Effector memory CD8-positive, alpha-beta T cell (primary cell): ENCODE results near the gene LRIG2.
"Not testable (repeated sequence)": the region's sequence is repeated elsewhere in the genome, so short reads cannot be mapped to it uniquely, and the experiment has no call there.

Experiments used
- ATAC-seq: fragments of 150-1000 bp; cut with Tn5 transposase; replicated peaks from 2 replicates; pipeline ENCODE4 v1.10.0; 2021; ENCODE audit warnings: mild to moderate bottlenecking, moderate library complexity
- DNase-seq, 3 experiments: peaks; one replicate each; pipeline ENCODE4 v3.0.0; 2021
- H3K27ac Mint-ChIP-seq, 2 donors: one replicate each; pipeline ENCODE4 v1.8.0; 2022; ENCODE audit warnings: mild to moderate bottlenecking in 2 of 2, mixed read lengths in 2 of 2, moderate library complexity in 2 of 2
- H3K27me3 Mint-ChIP-seq, 2 donors: one replicate each; pipeline ENCODE4 v1.8.0; 2022; ENCODE audit warnings: mixed read lengths in 2 of 2
- H3K36me3 Mint-ChIP-seq: one replicate; pipeline ENCODE4 v1.8.0; 2022; ENCODE audit warnings: mild to moderate bottlenecking, moderate library complexity, mixed read lengths; ENCODE audit not compliant: insufficient read depth
- H3K4me1 Mint-ChIP-seq, 2 donors: one replicate each; pipeline ENCODE4 v1.8.0; 2022; ENCODE audit warnings: low read depth in 2 of 2, mixed read lengths in 2 of 2
- H3K4me3 Mint-ChIP-seq, 2 donors: one replicate each; pipeline ENCODE4 v1.8.0; 2022; ENCODE audit warnings: mild to moderate bottlenecking in 2 of 2, mixed read lengths in 2 of 2, moderate library complexity in 2 of 2
- H3K9me3 Mint-ChIP-seq, 2 donors: one replicate each; pipeline ENCODE4 v1.8.0; 2022; ENCODE audit warnings: mixed read lengths in 2 of 2

LRIG2 gene

GRCh38 chr1:113042285-113043143 lies 30.5 kb upstream of the LRIG2 start:
- no peaks in the 10 kb centered on the region for H3K27me3 Mint-ChIP-seq
- peak overlapping the region; percentile 89 to 91 for H3K27ac Mint-ChIP-seq
- H3K36me3 Mint-ChIP-seq, result no peaks in the 10 kb centered on the region
- peaks cover 35 to 38% of the 10 kb centered on the region in 2 donors for H3K4me1 Mint-ChIP-seq
- no peaks in the 10 kb centered on the region for H3K9me3 Mint-ChIP-seq
- DNase-seq (peak in 2 of 3 experiments; percentile 4 to 7), ATAC-seq (no peak)
- H3K4me3 Mint-ChIP-seq, result peak overlapping the region in 1 of 2 donors; percentile 35

GRCh38 chr1:113043144-113043488 lies 29.9 kb upstream of the LRIG2 start:
- H3K4me3 Mint-ChIP-seq, DNase-seq, H3K27me3 Mint-ChIP-seq, H3K9me3 Mint-ChIP-seq, H3K36me3 Mint-ChIP-seq, ATAC-seq: not testable (repeated sequence)
- H3K27ac Mint-ChIP-seq, result peak overlapping the region; percentile 89 to 91
- H3K4me1 Mint-ChIP-seq, result peaks cover 39 to 43% of the 10 kb centered on the region in 2 donors

- Mint-ChIP-seq H3K4me3 (peak overlapping the region; percentile 69 to 72), H3K27me3 (no peaks in the 10 kb centered on the region), H3K27ac (peak overlapping the region; percentile 81 to 95), H3K9me3 (no peaks in the 10 kb centered on the region), H3K4me1 (peaks cover 41 to 53% of the 10 kb centered on the region in 2 donors), H3K36me3 (no peaks in the 10 kb centered on the region)
- peak in 2 of 3 experiments; percentile 6 to 16 for DNase-seq
- peak; percentile 90 for ATAC-seq
Measured at GRCh38 chr1:113046569-113046968, 26.4 kb upstream of the LRIG2 start.

DNA sequence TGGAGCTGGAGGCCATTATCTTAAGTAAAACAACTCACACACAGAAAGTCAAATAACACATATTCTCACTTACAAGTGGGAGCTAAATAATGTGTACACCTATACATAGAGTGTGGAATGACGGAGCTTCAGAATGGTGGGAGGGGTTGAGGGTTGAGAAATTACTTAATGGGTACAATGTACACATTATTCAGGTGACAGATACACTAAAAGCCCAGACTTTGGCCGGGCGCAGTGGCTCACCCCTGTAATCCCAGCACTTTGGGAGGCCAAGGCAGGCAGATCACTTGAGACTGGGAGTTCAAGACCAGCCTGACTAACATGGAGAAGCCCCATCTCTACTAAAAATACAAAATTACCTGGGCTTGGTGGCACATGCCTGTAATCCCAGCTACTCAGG lies 24.9 kb upstream of the LRIG2 start:
- Mint-ChIP-seq H3K4me3 (no peak overlapping the region), H3K27me3 (no peaks in the 10 kb centered on the region), H3K9me3 (no peaks in the 10 kb centered on the region), H3K27ac (peak overlapping the region; percentile 81 to 95), H3K36me3 (no peaks in the 10 kb centered on the region), H3K4me1 (peaks cover 29 to 39% of the 10 kb centered on the region in 2 donors)
- ATAC-seq, result no peak
- no peak for DNase-seq

GRCh38 chr1:113053344-113054126 lies 19.5 kb upstream of the LRIG2 start:
- Mint-ChIP-seq H3K27ac (peak overlapping the region; percentile 19 to 74), H3K27me3 (no peaks in the 10 kb centered on the region), H3K4me1 (peaks cover 5 to 18% of the 10 kb centered on the region in 2 donors), H3K36me3 (no peaks in the 10 kb centered on the region), H3K9me3 (no peaks in the 10 kb centered on the region), H3K4me3 (no peak overlapping the region)
- ATAC-seq (no peak), DNase-seq (no peak)

GRCh38 chr1:113055570-113055969 lies 17.4 kb upstream of the LRIG2 start:
- Mint-ChIP-seq H3K4me1 (peaks cover 1 to 14% of the 10 kb centered on the region in 2 donors), H3K27me3 (no peaks in the 10 kb centered on the region), H3K36me3 (no peaks in the 10 kb centered on the region), H3K4me3 (no peak overlapping the region), H3K27ac (no peak overlapping the region), H3K9me3 (no peaks in the 10 kb centered on the region)
- ATAC-seq, result no peak
- DNase-seq, result no peak

GRCh38 chr1:113057006-113057405 lies 16.0 kb upstream of the LRIG2 start:
- H3K27me3 Mint-ChIP-seq, result no peaks in the 10 kb centered on the region
- no peak overlapping the region for H3K4me3 Mint-ChIP-seq

DNA sequence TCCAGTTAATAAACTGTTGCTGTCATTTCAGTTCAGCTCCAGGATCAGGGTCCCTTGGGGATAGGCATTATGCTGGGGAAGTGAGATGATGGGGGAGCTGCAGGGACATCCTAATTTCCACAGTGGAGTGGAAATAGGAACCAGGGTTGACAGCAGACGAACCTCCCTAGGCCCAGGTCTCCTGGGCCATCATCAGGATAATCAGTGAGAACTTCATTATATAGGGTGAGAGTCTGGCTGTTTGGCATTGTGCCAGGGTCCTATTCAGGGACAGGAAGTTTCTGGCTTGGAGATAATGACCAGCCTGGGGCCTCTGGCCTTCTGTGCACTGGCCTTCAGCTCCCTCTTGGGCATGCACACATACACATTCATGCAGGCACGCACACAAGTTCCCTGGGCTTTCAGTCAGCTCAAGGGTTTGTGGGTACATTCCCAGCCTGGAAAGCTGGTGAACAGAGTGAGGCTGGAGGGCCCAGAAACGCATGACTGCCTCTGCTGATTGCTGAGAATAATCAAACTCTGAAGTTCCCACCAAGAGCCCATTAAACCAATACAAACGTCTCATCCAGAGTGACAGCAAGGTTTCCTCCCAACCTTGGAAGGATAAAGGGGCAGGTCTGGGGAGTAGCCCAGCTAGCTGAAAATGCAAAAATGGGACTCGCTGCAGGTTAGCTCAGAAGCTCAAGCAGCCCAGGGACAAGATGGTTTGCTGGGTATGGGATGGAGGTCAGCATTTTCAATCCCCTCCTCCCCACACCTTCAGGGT lies 13.9 kb upstream of the LRIG2 start:
- Mint-ChIP-seq H3K4me1 (no peaks in the 10 kb centered on the region), H3K4me3 (no peak overlapping the region), H3K9me3 (no peaks in the 10 kb centered on the region), H3K36me3 (no peaks in the 10 kb centered on the region), H3K27ac (no peak overlapping the region), H3K27me3 (no peaks in the 10 kb centered on the region)
- no peak for ATAC-seq
- DNase-seq, result no peak

More at GRCh38 chr1:113057006-113057405, 16.0 kb upstream of the LRIG2 start:
- ATAC-seq, result no peak
- Mint-ChIP-seq H3K9me3 (no peaks in the 10 kb centered on the region), H3K4me1 (peaks cover 0 to 7% of the 10 kb centered on the region in 2 donors), H3K27ac (peak overlapping the region in 1 of 2 donors; percentile 64), H3K36me3 (no peaks in the 10 kb centered on the region)
- DNase-seq, result no peak

- H3K4me3 Mint-ChIP-seq, DNase-seq, H3K4me1 Mint-ChIP-seq, H3K36me3 Mint-ChIP-seq, ATAC-seq, H3K9me3 Mint-ChIP-seq, H3K27me3 Mint-ChIP-seq, H3K27ac Mint-ChIP-seq: not testable (repeated sequence)
Measured at GRCh38 chr1:113063456-113063855, 9.5 kb upstream of the LRIG2 start.

- ATAC-seq, result no peak
- no peak for DNase-seq
Measured at GRCh38 chr1:113072141-113072756, 749 bp upstream of the LRIG2 start.

GRCh38 chr1:113073479-113073950 lies 517 bp downstream of the LRIG2 start:
- peaks cover 34% of the 10 kb centered on the region for H3K36me3 Mint-ChIP-seq

More at GRCh38 chr1:113072141-113072756, 749 bp upstream of the LRIG2 start:
- Mint-ChIP-seq H3K27ac (peak overlapping the region; percentile 97 to 98), H3K27me3 (no peaks in the 10 kb centered on the region), H3K4me1 (peaks cover 22 to 24% of the 10 kb centered on the region in 2 donors), H3K36me3 (peaks cover 26% of the 10 kb centered on the region), H3K9me3 (no peaks in the 10 kb centered on the region), H3K4me3 (peak overlapping the region; percentile 99 to 100)

GRCh38 chr1:113074237-113074636 lies 1.2 kb downstream of the LRIG2 start:
- Mint-ChIP-seq H3K27me3 (no peaks in the 10 kb centered on the region), H3K4me3 (peak overlapping the region; percentile 99 to 100), H3K9me3 (no peaks in the 10 kb centered on the region), H3K27ac (peak overlapping the region; percentile 97 to 98), H3K36me3 (peaks cover 41% of the 10 kb centered on the region), H3K4me1 (peaks cover 22 to 24% of the 10 kb centered on the region in 2 donors)
- no peak for DNase-seq
- ATAC-seq, result no peak

More at GRCh38 chr1:113073479-113073950, 517 bp downstream of the LRIG2 start:
- Mint-ChIP-seq H3K27ac (peak overlapping the region; percentile 97 to 98), H3K4me3 (peak overlapping the region; percentile 99 to 100), H3K4me1 (peaks cover 22 to 24% of the 10 kb centered on the region in 2 donors), H3K27me3 (no peaks in the 10 kb centered on the region), H3K9me3 (no peaks in the 10 kb centered on the region)
- ATAC-seq (peak; percentile 7), DNase-seq (no peak)
